Stomach (tissue), 4 donors: Measurements from ENCODE around the gene KLHL30.

Experiments
- POLR2AphosphoS5 ChIP-seq, 3 donors: sonication (generic); formaldehyde crosslinking; IDR thresholded peaks; one replicate each; pipeline ENCODE4 v1.6.1; 2016; ENCODE audit warnings: antibody characterized with exemption in 3 of 3
- TF ChIP-seq, protein P1 (sequence below), 7 experiments: fragments of 450-650 bp in 4 of 7; fragments of 200-600 bp in 3 of 7; sonication (generic) in 3 of 7; IDR thresholded peaks; one replicate each; pipeline ENCODE4 v1.5.1; 2016 to 2019; ENCODE audit warnings: antibody characterized with exemption in 7 of 7, control low read depth in 2 of 7, mild to moderate bottlenecking in 1 of 7

DNA sequence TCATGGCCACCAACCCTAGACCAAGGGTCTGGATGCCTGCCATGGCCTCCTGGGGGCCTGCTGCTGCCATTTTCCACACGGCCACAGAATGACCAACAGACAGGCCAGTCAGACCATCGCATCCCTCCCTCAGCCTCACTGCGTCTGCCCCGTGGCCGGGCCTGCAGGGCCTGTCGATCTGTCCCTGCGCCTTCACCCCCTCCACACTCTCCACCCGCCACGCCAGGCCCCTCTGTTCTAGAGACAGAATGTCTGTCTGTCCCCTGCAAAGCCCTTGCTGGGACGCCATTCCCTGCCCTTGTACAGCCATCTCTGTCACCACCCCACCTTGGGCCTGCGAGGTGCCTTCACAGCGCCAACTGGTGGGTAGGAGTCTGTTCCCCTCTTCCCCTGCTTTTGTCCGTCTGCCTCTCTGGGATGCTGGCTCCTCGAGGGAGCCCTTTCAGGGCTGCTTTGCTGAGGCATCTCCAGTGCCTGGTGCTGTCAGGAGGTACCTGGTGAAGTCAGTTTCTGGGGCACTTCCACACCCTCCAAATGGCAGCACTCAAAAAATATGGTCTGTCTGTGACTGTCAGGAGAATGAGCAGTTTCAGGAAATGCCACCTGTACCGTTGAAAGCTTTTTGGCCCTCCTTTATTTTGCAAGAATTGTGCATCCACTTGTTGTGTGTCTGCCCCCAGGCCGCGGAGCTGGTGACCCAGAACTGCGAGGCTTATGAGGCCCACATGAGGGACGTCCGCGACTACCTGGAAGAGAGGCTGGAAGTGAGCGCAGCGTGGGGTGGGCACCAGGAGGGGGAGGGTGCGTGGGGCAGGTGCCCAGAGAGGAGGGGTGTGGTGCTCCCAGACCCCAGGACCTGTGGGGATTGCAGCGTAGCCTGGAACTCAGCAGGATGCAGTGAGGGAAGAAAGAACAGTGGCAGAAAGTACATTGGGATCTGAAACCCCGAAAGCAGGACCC, 45.0 kb upstream of the KLHL30 start:
- TF ChIP-seq POLR2AphosphoS5 (IDR thresholded peaks at IDR 0.05) = no peak
- TF ChIP-seq, protein P1, sequence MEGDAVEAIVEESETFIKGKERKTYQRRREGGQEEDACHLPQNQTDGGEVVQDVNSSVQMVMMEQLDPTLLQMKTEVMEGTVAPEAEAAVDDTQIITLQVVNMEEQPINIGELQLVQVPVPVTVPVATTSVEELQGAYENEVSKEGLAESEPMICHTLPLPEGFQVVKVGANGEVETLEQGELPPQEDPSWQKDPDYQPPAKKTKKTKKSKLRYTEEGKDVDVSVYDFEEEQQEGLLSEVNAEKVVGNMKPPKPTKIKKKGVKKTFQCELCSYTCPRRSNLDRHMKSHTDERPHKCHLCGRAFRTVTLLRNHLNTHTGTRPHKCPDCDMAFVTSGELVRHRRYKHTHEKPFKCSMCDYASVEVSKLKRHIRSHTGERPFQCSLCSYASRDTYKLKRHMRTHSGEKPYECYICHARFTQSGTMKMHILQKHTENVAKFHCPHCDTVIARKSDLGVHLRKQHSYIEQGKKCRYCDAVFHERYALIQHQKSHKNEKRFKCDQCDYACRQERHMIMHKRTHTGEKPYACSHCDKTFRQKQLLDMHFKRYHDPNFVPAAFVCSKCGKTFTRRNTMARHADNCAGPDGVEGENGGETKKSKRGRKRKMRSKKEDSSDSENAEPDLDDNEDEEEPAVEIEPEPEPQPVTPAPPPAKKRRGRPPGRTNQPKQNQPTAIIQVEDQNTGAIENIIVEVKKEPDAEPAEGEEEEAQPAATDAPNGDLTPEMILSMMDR (IDR thresholded peaks at IDR 0.05) = no peak
